Gastroesophageal sphincter (tissue), 3 donors: Measurements from ENCODE around the gene LRRK2.

ENCODE experiments used
- EP300 ChIP-seq: sonication (generic); formaldehyde crosslinking; IDR thresholded peaks from one replicate; pipeline ENCODE4 v1.6.1; 2017; ENCODE audit warnings: antibody characterized with exemption, mild to moderate bottlenecking
- POLR2A ChIP-seq, 2 donors: fragments of 450-650 bp; IDR thresholded peaks; one replicate each; pipeline ENCODE4 v1.6.1; 2017; ENCODE audit warnings: antibody characterized with exemption in 2 of 2, mild to moderate bottlenecking in 2 of 2, moderate library complexity in 1 of 2
- POLR2AphosphoS5 ChIP-seq: sonication (generic); formaldehyde crosslinking; IDR thresholded peaks from one replicate; pipeline ENCODE4 v1.6.1; 2017; ENCODE audit warnings: antibody characterized with exemption
- TF ChIP-seq, protein P1 (sequence below), 4 experiments: fragments of 200-600 bp in 2 of 4; fragments of 450-650 bp in 2 of 4; sonication (generic) in 1 of 4; IDR thresholded peaks; one replicate each; pipeline ENCODE4 v1.5.1; 2017 to 2019; ENCODE audit warnings: antibody characterized with exemption in 4 of 4, mild to moderate bottlenecking in 2 of 4, moderate library complexity in 2 of 4

DNA sequence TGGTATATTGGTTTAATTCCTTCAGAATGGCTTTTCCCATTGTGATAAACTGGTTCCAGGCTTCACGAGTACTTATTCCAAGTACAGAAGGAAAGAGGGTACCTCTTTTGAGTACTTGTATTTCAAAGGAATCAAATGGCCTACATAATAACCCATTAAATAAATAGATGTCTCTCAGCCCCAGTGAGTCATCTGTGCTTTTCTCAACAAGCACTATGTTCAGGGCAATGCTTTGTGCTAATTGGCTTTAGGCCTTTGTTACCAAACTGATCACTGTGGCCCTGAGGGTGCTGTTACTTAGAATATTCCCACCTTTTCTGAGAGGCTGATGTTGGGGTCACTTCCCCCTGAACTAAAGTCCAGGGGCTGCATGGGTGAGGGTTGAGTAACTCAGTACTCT lies 107.1 kb downstream of the LRRK2 start:
- TF ChIP-seq, protein P1, sequence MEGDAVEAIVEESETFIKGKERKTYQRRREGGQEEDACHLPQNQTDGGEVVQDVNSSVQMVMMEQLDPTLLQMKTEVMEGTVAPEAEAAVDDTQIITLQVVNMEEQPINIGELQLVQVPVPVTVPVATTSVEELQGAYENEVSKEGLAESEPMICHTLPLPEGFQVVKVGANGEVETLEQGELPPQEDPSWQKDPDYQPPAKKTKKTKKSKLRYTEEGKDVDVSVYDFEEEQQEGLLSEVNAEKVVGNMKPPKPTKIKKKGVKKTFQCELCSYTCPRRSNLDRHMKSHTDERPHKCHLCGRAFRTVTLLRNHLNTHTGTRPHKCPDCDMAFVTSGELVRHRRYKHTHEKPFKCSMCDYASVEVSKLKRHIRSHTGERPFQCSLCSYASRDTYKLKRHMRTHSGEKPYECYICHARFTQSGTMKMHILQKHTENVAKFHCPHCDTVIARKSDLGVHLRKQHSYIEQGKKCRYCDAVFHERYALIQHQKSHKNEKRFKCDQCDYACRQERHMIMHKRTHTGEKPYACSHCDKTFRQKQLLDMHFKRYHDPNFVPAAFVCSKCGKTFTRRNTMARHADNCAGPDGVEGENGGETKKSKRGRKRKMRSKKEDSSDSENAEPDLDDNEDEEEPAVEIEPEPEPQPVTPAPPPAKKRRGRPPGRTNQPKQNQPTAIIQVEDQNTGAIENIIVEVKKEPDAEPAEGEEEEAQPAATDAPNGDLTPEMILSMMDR (IDR thresholded peaks at IDR 0.05) = no peak
- TF ChIP-seq POLR2AphosphoS5 = no peak
- TF ChIP-seq POLR2A (IDR thresholded peaks at IDR 0.05) = no peak
- TF ChIP-seq EP300 = no peak
